Esophagus muscularis mucosa (tissue), 3 donors: ENCODE measurements around the gene CXCR1.

Experiments used
- POLR2A ChIP-seq: fragments of 450-650 bp; IDR thresholded peaks from one replicate; pipeline ENCODE4 v1.6.1; 2017; ENCODE audit warnings: antibody characterized with exemption, moderate library complexity, mild to moderate bottlenecking, low read depth
- TF ChIP-seq, protein P1 (sequence below), 3 experiments: fragments of 200-600 bp in 2 of 3; fragments of 450-650 bp in 1 of 3; sonication (generic) in 2 of 3; IDR thresholded peaks; one replicate each; pipeline ENCODE4 v1.5.1; 2017 to 2019; ENCODE audit warnings: antibody characterized with exemption in 3 of 3, mild to moderate bottlenecking in 2 of 3, moderate library complexity in 1 of 3

DNA sequence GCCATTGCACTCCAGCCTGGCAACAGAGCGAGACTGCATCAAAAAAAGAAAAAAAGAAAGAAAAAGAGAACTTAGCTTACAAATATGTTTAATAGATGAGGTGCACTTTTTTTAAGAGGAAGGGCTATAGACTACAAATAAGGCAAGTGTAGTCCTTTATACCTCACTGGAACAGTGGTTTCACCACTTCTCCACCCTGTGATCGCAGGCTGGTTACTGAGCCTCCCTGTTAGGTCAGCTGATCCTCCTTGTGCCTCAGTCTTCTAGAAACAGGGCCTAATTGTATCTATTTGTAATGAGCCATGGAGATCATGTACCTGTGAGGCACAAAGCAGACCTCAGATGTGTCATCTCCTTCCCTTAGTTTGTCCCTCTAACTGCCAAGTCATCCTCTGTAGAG is 36.4 kb downstream of the CXCR1 start:
- TF ChIP-seq, protein P1, sequence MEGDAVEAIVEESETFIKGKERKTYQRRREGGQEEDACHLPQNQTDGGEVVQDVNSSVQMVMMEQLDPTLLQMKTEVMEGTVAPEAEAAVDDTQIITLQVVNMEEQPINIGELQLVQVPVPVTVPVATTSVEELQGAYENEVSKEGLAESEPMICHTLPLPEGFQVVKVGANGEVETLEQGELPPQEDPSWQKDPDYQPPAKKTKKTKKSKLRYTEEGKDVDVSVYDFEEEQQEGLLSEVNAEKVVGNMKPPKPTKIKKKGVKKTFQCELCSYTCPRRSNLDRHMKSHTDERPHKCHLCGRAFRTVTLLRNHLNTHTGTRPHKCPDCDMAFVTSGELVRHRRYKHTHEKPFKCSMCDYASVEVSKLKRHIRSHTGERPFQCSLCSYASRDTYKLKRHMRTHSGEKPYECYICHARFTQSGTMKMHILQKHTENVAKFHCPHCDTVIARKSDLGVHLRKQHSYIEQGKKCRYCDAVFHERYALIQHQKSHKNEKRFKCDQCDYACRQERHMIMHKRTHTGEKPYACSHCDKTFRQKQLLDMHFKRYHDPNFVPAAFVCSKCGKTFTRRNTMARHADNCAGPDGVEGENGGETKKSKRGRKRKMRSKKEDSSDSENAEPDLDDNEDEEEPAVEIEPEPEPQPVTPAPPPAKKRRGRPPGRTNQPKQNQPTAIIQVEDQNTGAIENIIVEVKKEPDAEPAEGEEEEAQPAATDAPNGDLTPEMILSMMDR (IDR thresholded peaks at IDR 0.05) = no peak
- TF ChIP-seq POLR2A = no peak
